Midbrain (tissue), 1 donor: ENCODE measurements around the gene NME5.
A peak's percentile ranks its signal among the peaks of the same experiment; 100 is the strongest.
"Not testable (repeated sequence)": the region's sequence is repeated elsewhere in the genome, so short reads cannot be mapped to it uniquely, and the experiment has no call there.

Source experiments
- DNase-seq: peaks from one replicate; lab custom pipeline; 2025; lab: John Stamatoyannopoulos, UW

NME5 gene

GRCh38 chr5:138077064-138077696, 62.0 kb downstream of the NME5 start:
- peak; percentile 71 for DNase-seq

- not testable (repeated sequence) for DNase-seq
Measured at GRCh38 chr5:138070026-138070425, 69.2 kb downstream of the NME5 start.

- DNase-seq, result peak; percentile 69
Measured at GRCh38 chr5:138068742-138069600, 70.3 kb downstream of the NME5 start.

GRCh38 chr5:138067945-138068344, 71.3 kb downstream of the NME5 start:
- no peak for DNase-seq
